GM23338 (cell line): ENCODE data around the gene STXBP2.

ENCODE experiments used
- CTCF ChIP-seq, 2 experiments: fragments of 200-600 bp in 1 of 2; sonication (generic) in 1 of 2; conservative IDR thresholded peaks; 2 replicates each; pipeline versions ENCODE4 v1.5.1 to v1.6.1; 2016 to 2017; ENCODE audit warnings: antibody characterized with exemption in 2 of 2, low read depth in 2 of 2, mild to moderate bottlenecking in 2 of 2, moderate library complexity in 1 of 2
- EZH2phosphoT487 ChIP-seq: fragments of 200-600 bp; sonication (generic); IDR thresholded peaks from one replicate; pipeline ENCODE4 v1.8.1; 2018; ENCODE audit warnings: antibody characterized with exemption; ENCODE audit not compliant: unreplicated experiment
- JUNB ChIP-seq: IDR thresholded peaks from one replicate; pipeline ENCODE4 v1.6.1; 2016; ENCODE audit warnings: antibody characterized with exemption; ENCODE audit not compliant: unreplicated experiment
- NANOG ChIP-seq: IDR thresholded peaks from 2 replicates; pipeline ENCODE4 v1.6.1; 2016; ENCODE audit warnings: antibody characterized with exemption, borderline replicate concordance
- POLR2AphosphoS5 ChIP-seq: IDR thresholded peaks from 2 replicates; pipeline ENCODE4 v1.6.1; 2016; ENCODE audit warnings: antibody characterized with exemption, low read depth

GRCh38 chr19:7622933-7623685, 13.8 kb upstream of the STXBP2 start:
- TF ChIP-seq CTCF (conservative IDR thresholded peaks at IDR 0.05; ENCODE audit: low read depth in 2 of 2), result no peak
- no peak for TF ChIP-seq EZH2phosphoT487
- no peak for TF ChIP-seq JUNB
- TF ChIP-seq NANOG, result no peak
- TF ChIP-seq POLR2AphosphoS5, result no peak
